Cardiac muscle cell (in vitro differentiated cells and primary cell): ENCODE measurements around the gene SEC14L6. TPM values are rescaled to one million over a fixed set of nuclear protein-coding genes. Genes with fewer than 3 reads are reported as not detected.

Source experiments
- DNase-seq, 2 donors: peaks; one replicate each; pipeline versions ENCODE4 v3.0.0 to v3.0.0-alpha.2; 2010 to 2017; ENCODE audit warnings: low read depth in 1 of 2, low spot score in 1 of 2
- H3K27ac ChIP-seq: fragments of 200-600 bp; sonication (generic); 2 replicates; pipeline ENCODE4 v1.5.1; 2016
- H3K27me3 ChIP-seq: fragments of 200-600 bp; sonication (generic); 2 replicates; pipeline ENCODE4 v1.6.0; 2016; ENCODE audit warnings: control low read depth
- H3K36me3 ChIP-seq: fragments of 200-600 bp; sonication (generic); 2 replicates; pipeline ENCODE4 v1.5.1; 2016; ENCODE audit warnings: control low read depth
- H3K4me1 ChIP-seq: fragments of 200-600 bp; sonication (generic); 2 replicates; pipeline ENCODE4 v1.8.1; 2017; ENCODE audit warnings: low read depth, mild to moderate bottlenecking, mixed run types
- H3K4me3 ChIP-seq: fragments of 200-600 bp; sonication (generic); 2 replicates; pipeline ENCODE4 v1.5.1; 2016; ENCODE audit warnings: mild to moderate bottlenecking
- H3K9me3 ChIP-seq: fragments of 200-600 bp; sonication (generic); 2 replicates; pipeline ENCODE4 v1.5.1; 2017; ENCODE audit warnings: low read depth, mild to moderate bottlenecking, control low read depth
- polyA plus RNA-seq: library from polyadenylated mRNA; unstranded; fragments of >200 nt; fragmentation: Nextera tagmentation; extraction: Ambion mirVana; gene quantifications from 2 replicates; pipeline ENCODE4 v1.2.1, GENCODE V29; 2016
- total RNA-seq: library from RNA; depleted of rRNA; stranded (reverse); fragments of >200 nt; gene quantifications from 2 replicates; pipeline ENCODE4 v1.2.3, GENCODE V29; 2016
- TF ChIP-seq, protein P1 (sequence below): IDR thresholded peaks from 2 replicates; pipeline ENCODE4 v1.5.1; 2012; ENCODE audit warnings: low read depth, mild to moderate bottlenecking, low read length

Gene SEC14L6
- total and polyA plus RNA-seq, 2 experiments from 2014 or later, result 2.2 to 4.7 TPM

DNA sequence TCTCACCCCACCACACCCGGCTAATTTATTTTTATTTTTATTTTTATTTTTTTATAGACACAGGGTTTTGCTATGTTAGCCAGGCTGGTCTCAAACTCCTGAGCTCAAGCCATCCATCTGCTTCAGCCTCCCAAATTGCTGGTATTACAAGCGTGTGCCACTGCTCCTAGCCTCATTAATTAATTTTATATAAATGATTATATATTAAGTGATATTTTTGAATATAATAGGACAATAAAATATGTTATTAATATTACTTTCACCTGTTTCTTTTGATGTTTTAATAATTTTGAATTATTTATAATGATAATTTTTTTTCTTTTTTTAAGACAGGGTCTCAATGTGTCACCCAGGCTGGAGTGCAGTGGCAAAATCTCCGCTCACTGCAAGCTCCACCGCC, 38.9 kb downstream of the SEC14L6 start:
- Histone ChIP-seq H3K27me3 (peaks cover 6% of the 10 kb centered on the region), H3K9me3 (no peaks in the 10 kb centered on the region), H3K36me3 (no peaks in the 10 kb centered on the region), H3K27ac (no peak overlapping the region), H3K4me1 (no peaks in the 10 kb centered on the region), H3K4me3 (no peak overlapping the region)
- TF ChIP-seq, protein P1, sequence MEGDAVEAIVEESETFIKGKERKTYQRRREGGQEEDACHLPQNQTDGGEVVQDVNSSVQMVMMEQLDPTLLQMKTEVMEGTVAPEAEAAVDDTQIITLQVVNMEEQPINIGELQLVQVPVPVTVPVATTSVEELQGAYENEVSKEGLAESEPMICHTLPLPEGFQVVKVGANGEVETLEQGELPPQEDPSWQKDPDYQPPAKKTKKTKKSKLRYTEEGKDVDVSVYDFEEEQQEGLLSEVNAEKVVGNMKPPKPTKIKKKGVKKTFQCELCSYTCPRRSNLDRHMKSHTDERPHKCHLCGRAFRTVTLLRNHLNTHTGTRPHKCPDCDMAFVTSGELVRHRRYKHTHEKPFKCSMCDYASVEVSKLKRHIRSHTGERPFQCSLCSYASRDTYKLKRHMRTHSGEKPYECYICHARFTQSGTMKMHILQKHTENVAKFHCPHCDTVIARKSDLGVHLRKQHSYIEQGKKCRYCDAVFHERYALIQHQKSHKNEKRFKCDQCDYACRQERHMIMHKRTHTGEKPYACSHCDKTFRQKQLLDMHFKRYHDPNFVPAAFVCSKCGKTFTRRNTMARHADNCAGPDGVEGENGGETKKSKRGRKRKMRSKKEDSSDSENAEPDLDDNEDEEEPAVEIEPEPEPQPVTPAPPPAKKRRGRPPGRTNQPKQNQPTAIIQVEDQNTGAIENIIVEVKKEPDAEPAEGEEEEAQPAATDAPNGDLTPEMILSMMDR, result no peak
- DNase-seq, result no peak

DNA sequence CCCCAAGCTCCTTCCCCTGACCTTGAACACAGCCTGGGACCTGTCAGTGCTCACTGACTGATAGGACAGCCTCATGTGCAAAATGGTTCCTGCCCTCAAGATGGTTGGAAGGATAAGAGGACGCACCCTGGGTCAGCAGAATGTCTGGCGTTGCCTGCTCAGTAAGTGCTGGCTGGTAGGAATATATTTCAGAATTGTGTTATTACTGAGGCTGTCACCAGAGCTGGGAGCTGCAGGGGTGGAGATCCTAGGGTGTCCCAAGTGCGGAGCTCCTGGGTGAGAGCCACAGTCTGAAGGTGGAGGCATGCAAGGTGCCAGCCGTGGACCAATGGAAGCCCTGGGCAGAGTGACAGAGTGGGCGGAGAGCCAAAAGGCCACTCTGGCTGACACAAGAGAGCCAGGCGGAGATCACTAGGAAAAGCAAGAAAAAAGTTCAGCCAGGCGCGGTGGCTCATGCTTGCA, 40.0 kb downstream of the SEC14L6 start:
- TF ChIP-seq, protein P1, result no peak

DNA sequence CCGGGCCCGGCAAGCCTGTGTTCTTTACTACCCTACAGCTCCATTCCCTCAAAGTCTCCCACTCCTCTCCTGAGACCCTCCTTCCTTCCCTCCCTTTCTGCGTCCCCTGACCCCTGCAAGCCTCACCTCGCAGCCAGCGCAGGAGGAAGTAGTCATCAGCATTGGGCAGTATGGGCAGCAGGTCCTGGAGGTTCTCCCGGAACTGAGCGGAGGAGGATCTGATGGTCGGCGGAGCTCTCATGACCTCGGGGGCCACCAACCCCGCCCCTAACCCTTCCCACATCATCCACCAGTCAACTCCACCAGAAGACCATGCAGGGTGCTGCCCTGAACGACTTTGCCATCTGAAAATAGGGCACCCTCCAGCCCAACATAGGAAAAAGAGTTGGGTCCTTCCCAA, 43.0 kb downstream of the SEC14L6 start:
- H3K9me3 ChIP-seq, result no peaks in the 10 kb centered on the region
- peaks cover 6% of the 10 kb centered on the region for H3K27me3 ChIP-seq
- TF ChIP-seq, protein P1, result no peak
- H3K4me3 ChIP-seq, result no peak overlapping the region
- H3K4me1 ChIP-seq, result no peaks in the 10 kb centered on the region
- no peak overlapping the region for H3K27ac ChIP-seq
- H3K36me3 ChIP-seq, result no peaks in the 10 kb centered on the region
- DNase-seq, result no peak

More for the DNA sequence above, 40.0 kb downstream of the SEC14L6 start:
- Histone ChIP-seq H3K9me3 (no peaks in the 10 kb centered on the region), H3K27me3 (peaks cover 6% of the 10 kb centered on the region), H3K36me3 (no peaks in the 10 kb centered on the region), H3K4me3 (no peak overlapping the region), H3K4me1 (no peaks in the 10 kb centered on the region), H3K27ac (no peak overlapping the region)
- no peak for DNase-seq

DNA sequence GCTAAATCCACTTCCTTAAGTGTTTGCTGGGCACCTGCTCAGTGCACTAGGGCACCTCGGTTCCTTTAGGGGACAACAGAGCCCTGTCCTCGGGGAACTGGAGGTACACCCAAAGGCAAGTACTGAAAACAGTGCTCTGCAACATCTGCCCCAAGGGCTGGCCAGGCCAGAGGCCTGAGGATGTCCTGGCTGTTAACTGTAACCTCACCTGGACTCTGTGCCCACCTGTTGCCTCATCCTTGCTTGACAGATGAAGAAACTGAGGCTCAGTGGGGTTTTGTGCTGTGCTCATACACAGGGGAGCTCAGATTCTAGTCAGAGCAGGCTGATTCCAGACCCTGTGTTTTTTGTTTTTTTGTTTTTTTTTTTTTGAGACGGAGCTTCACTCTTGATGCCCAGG, 43.6 kb downstream of the SEC14L6 start:
- Histone ChIP-seq H3K4me1 (no peaks in the 10 kb centered on the region), H3K27ac (no peak overlapping the region), H3K36me3 (no peaks in the 10 kb centered on the region), H3K4me3 (no peak overlapping the region), H3K9me3 (no peaks in the 10 kb centered on the region), H3K27me3 (peaks cover 6% of the 10 kb centered on the region)
- no peak for DNase-seq
- TF ChIP-seq, protein P1, result no peak

DNA sequence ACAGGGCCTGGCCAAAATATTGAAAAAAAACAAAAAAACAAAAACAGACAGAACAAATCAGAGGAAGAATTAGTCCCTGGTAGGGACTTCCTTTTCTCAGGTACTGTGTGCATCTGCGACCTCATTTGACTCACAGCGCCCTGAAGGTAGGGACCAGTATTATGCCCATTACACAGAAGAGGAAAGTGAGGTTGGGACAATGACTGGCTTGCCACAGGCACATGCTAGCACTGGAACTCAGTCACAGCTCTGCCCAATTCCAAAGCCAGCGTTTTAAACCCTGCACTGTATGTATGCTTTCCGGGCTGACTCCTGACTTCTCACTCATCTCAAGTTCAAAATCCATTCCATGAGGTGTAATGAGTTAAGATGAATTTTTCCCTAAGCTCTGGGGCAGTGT, 44.4 kb downstream of the SEC14L6 start:
- H3K4me1 ChIP-seq, result no peaks in the 10 kb centered on the region
- H3K27me3 ChIP-seq, result peaks cover 6% of the 10 kb centered on the region
- no peak for DNase-seq
- H3K36me3 ChIP-seq, result no peaks in the 10 kb centered on the region
- no peak overlapping the region for H3K4me3 ChIP-seq
- TF ChIP-seq, protein P1, result no peak
- no peaks in the 10 kb centered on the region for H3K9me3 ChIP-seq
- no peak overlapping the region for H3K27ac ChIP-seq

DNA sequence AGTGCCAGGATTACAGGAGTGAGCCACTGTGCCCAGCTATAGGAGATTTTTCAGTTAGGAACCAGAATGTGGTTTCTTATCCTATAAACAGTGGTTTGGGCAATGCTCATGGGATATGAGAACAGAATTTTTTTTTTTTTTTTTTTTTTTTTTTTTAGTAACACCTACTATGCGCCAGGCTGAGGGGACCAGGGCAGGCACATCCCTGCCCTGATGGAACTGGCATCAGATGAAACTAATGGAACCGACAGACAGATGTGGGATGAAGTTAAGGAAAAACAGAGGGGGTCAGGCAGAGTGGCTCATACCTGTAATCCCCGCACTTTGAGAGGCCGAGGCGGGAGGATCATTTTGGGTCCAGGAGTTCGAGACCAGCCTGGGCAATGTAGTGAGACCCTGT, 45.9 kb downstream of the SEC14L6 start:
- TF ChIP-seq, protein P1, result no peak
- Histone ChIP-seq H3K4me3 (no peak overlapping the region), H3K27ac (no peak overlapping the region), H3K9me3 (no peaks in the 10 kb centered on the region), H3K36me3 (no peaks in the 10 kb centered on the region), H3K4me1 (no peaks in the 10 kb centered on the region), H3K27me3 (peaks cover 6% of the 10 kb centered on the region)
- no peak for DNase-seq
